ENCODE measurements around the gene PRUNE2.

GRCh38 chr9:76913467-76913866 is 7.6 kb upstream of the PRUNE2 start:
- no peak for TF ChIP-seq CTCF (IDR thresholded peaks at IDR 0.05; ENCODE audit: poor library complexity)
- no peak for TF ChIP-seq EZH2phosphoT487 (IDR thresholded peaks at IDR 0.05; ENCODE audit: low read depth, severe bottlenecking, unreplicated experiment)
- TF ChIP-seq EZH2 (IDR thresholded peaks at IDR 0.05; ENCODE audit: borderline replicate concordance): no peak

Data from hepatocyte (in vitro differentiated cells).